ENCODE measurements around the gene INTS13. TPM values are rescaled to one million over a fixed set of nuclear protein-coding genes. Genes with fewer than 3 reads are reported as not detected.

Gene INTS13
- 30.6 and 50.5 TPM in 2 replicates for total RNA-seq

- DNase-seq (ENCODE audit: low read depth) = peak; percentile 99
- peak within 1 kb of the TSS; percentile 94 for H3K4me3 ChIP-seq (ENCODE audit: low read depth, low read length)
- no peak for TF ChIP-seq CTCF (IDR thresholded peaks at IDR 0.05; ENCODE audit: insufficient read depth, low read depth, low read length)
These were observed at the start of gene INTS13, which contains the start of gene FGFR1OP2 for GRCh38 chr12:26937863-26938700. Gene INTS13 (minus strand): TSS chr12:26937981. CDS start chr12:26936803, 1,178 bp downstream. Gene FGFR1OP2 (plus strand): TSS chr12:26938470. CDS start chr12:26954159, 15,689 bp downstream.

GRCh38 chr12:26982866-26983265, 45.1 kb upstream of the INTS13 start:
- H3K4me3 ChIP-seq (ENCODE audit: low read depth, low read length) = no peak overlapping the region
- DNase-seq (ENCODE audit: low read depth) = no peak
- TF ChIP-seq CTCF (IDR thresholded peaks at IDR 0.05; ENCODE audit: insufficient read depth, low read depth, low read length) = no peak

- DNase-seq (ENCODE audit: low read depth) = no peak
- TF ChIP-seq CTCF (IDR thresholded peaks at IDR 0.05; ENCODE audit: insufficient read depth, low read depth, low read length) = no peak
- no peak overlapping the region for H3K4me3 ChIP-seq (ENCODE audit: low read depth, low read length)
These were observed 42.0 kb upstream of the INTS13 start for GRCh38 chr12:26979733-26980132.

GRCh38 chr12:26978801-26979200, 41.0 kb upstream of the INTS13 start:
- H3K4me3 ChIP-seq (ENCODE audit: low read depth, low read length) = no peak overlapping the region
- DNase-seq (ENCODE audit: low read depth) = no peak
- no peak for TF ChIP-seq CTCF (IDR thresholded peaks at IDR 0.05; ENCODE audit: insufficient read depth, low read depth, low read length)

GRCh38 chr12:26976687-26977086, 38.9 kb upstream of the INTS13 start:
- no peak overlapping the region for H3K4me3 ChIP-seq (ENCODE audit: low read depth, low read length)
- DNase-seq (ENCODE audit: low read depth) = no peak
- TF ChIP-seq CTCF (IDR thresholded peaks at IDR 0.05; ENCODE audit: insufficient read depth, low read depth, low read length) = no peak

GRCh38 chr12:26971963-26972362, 34.2 kb upstream of the INTS13 start:
- no peak for DNase-seq (ENCODE audit: low read depth)
- H3K4me3 ChIP-seq (ENCODE audit: low read depth, low read length) = no peak overlapping the region
- TF ChIP-seq CTCF (IDR thresholded peaks at IDR 0.05; ENCODE audit: insufficient read depth, low read depth, low read length) = no peak
